NCI-H69 (cell line): ENCODE data around the gene EML1.
A peak's percentile ranks its signal among the peaks of the same experiment; 100 is the strongest.

Experiments
- DNase-seq: peaks from one replicate; lab custom pipeline; 2025; lab: John Stamatoyannopoulos, UW

Gene EML1

GRCh38 chr14:99824776-99825175, 31.6 kb downstream of the EML1 start:
- DNase-seq = no peak

GRCh38 chr14:99829450-99829849, 36.2 kb downstream of the EML1 start:
- no peak for DNase-seq

GRCh38 chr14:99831303-99831702, 38.1 kb downstream of the EML1 start:
- DNase-seq = no peak

- DNase-seq = no peak
These were observed 38.9 kb downstream of the EML1 start for GRCh38 chr14:99831903-99832685.

- DNase-seq = no peak
These were observed 44.6 kb downstream of the EML1 start for GRCh38 chr14:99837822-99838221.

- no peak for DNase-seq
These were observed 45.5 kb downstream of the EML1 start for GRCh38 chr14:99838639-99839134.

- DNase-seq = no peak
These were observed 46.5 kb downstream of the EML1 start for GRCh38 chr14:99839696-99840095.

GRCh38 chr14:99840265-99840664, 47.1 kb downstream of the EML1 start:
- DNase-seq = no peak

- no peak for DNase-seq
These were observed 47.6 kb downstream of the EML1 start for GRCh38 chr14:99840774-99841305.

- no peak for DNase-seq
These were observed 48.3 kb downstream of the EML1 start for GRCh38 chr14:99841436-99842071.

- DNase-seq = no peak
These were observed 48.9 kb downstream of the EML1 start for GRCh38 chr14:99842141-99842540.

GRCh38 chr14:99846808-99847207, 53.6 kb downstream of the EML1 start:
- DNase-seq = no peak

- DNase-seq = no peak
These were observed 57.5 kb downstream of the EML1 start for GRCh38 chr14:99850709-99851108.

- DNase-seq = no peak
These were observed 59.4 kb downstream of the EML1 start for GRCh38 chr14:99852578-99852977.

- DNase-seq = peak; percentile 48
These were observed 60.0 kb downstream of the EML1 start for GRCh38 chr14:99853206-99853605.

- DNase-seq = no peak
These were observed 61.6 kb downstream of the EML1 start for GRCh38 chr14:99854831-99855230.

- no peak for DNase-seq
These were observed 62.1 kb downstream of the EML1 start for GRCh38 chr14:99855271-99855670.

- DNase-seq = no peak
These were observed 64.3 kb downstream of the EML1 start for GRCh38 chr14:99857551-99857950.

GRCh38 chr14:99860219-99860618, 67.0 kb downstream of the EML1 start:
- no peak for DNase-seq

- no peak for DNase-seq
These were observed 68.9 kb downstream of the EML1 start for GRCh38 chr14:99862136-99862535.

- no peak for DNase-seq
These were observed 69.8 kb downstream of the EML1 start for GRCh38 chr14:99863059-99863458.

- no peak for DNase-seq
These were observed 72.2 kb downstream of the EML1 start for GRCh38 chr14:99865408-99865807.

GRCh38 chr14:99870617-99871016, 77.4 kb downstream of the EML1 start:
- no peak for DNase-seq
